ENCODE data around the gene ARPC2. TPM values are rescaled to one million over a fixed set of nuclear protein-coding genes. Genes with fewer than 3 reads are reported as not detected.

The ARPC2 gene
- total and polyA plus RNA-seq, 10 donors: 262 to 554 (median 374) TPM

GRCh38 chr2:218194880-218195279 lies 22.1 kb upstream of the ARPC2 start:
- TF ChIP-seq, protein P1, sequence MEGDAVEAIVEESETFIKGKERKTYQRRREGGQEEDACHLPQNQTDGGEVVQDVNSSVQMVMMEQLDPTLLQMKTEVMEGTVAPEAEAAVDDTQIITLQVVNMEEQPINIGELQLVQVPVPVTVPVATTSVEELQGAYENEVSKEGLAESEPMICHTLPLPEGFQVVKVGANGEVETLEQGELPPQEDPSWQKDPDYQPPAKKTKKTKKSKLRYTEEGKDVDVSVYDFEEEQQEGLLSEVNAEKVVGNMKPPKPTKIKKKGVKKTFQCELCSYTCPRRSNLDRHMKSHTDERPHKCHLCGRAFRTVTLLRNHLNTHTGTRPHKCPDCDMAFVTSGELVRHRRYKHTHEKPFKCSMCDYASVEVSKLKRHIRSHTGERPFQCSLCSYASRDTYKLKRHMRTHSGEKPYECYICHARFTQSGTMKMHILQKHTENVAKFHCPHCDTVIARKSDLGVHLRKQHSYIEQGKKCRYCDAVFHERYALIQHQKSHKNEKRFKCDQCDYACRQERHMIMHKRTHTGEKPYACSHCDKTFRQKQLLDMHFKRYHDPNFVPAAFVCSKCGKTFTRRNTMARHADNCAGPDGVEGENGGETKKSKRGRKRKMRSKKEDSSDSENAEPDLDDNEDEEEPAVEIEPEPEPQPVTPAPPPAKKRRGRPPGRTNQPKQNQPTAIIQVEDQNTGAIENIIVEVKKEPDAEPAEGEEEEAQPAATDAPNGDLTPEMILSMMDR (IDR thresholded peaks at IDR 0.05 in 8 of 11, conservative IDR thresholded peaks at IDR 0.05 in 3 of 11): no peak
- TF ChIP-seq POLR2AphosphoS5 (IDR thresholded peaks at IDR 0.05): no peak
- no peak for TF ChIP-seq POLR2A (IDR thresholded peaks at IDR 0.05)
- H3K4me3 ChIP-seq: no peak overlapping the region
- WGBS, 5 donors: 82 to 91% (median 87%) methylated on average over 3 of the region's 3 CpGs
- no peak overlapping the region for H3K27ac ChIP-seq
- intact Hi-C loops (cut with DNase I; ENCODE audit: low total_unique reads): no loop called here
- no peaks in the 10 kb centered on the region for H3K9me3 ChIP-seq
- DNase-seq: no peak
- H3K27me3 ChIP-seq (replicated peaks in 1 of 7): no peaks in the 10 kb centered on the region
- no peaks in the 10 kb centered on the region for H3K36me3 ChIP-seq
- H3K4me1 ChIP-seq: peaks cover 0 to 10% (median 0%) of the 10 kb centered on the region in 6 donors

GRCh38 chr2:218196974-218197373 lies 20.0 kb upstream of the ARPC2 start:
- Histone ChIP-seq H3K27ac (no peak overlapping the region), H3K9me3 (no peaks in the 10 kb centered on the region), H3K4me3 (no peak overlapping the region), H3K4me1 (peaks cover 0 to 10% (median 0%) of the 10 kb centered on the region in 6 donors), H3K27me3 (replicated peaks in 1 of 7) (no peaks in the 10 kb centered on the region), H3K36me3 (no peaks in the 10 kb centered on the region)
- intact Hi-C loops (cut with DNase I; ENCODE audit: low total_unique reads): no loop called here
- 85 to 95% (median 91%) methylated on average over 4 of the region's 4 CpGs for WGBS, 5 donors
- no peak for TF ChIP-seq POLR2AphosphoS5 (IDR thresholded peaks at IDR 0.05)
- TF ChIP-seq, protein P1 (IDR thresholded peaks at IDR 0.05 in 8 of 11, conservative IDR thresholded peaks at IDR 0.05 in 3 of 11): no peak
- no peak for TF ChIP-seq POLR2A (IDR thresholded peaks at IDR 0.05)
- no peak for DNase-seq

- Histone ChIP-seq H3K9me3 (no peaks in the 10 kb centered on the region), H3K4me3 (no peak overlapping the region), H3K36me3 (no peaks in the 10 kb centered on the region), H3K27ac (no peak overlapping the region), H3K27me3 (replicated peaks in 1 of 7) (no peaks in the 10 kb centered on the region), H3K4me1 (no peaks in the 10 kb centered on the region)
- 70 to 91% (median 82%) methylated on average over 3 of the region's 3 CpGs for WGBS, 5 donors
- TF ChIP-seq POLR2AphosphoS5 (IDR thresholded peaks at IDR 0.05): no peak
- TF ChIP-seq, protein P1 (IDR thresholded peaks at IDR 0.05 in 8 of 11, conservative IDR thresholded peaks at IDR 0.05 in 3 of 11): no peak
- TF ChIP-seq POLR2A (IDR thresholded peaks at IDR 0.05): no peak
- intact Hi-C loops (cut with DNase I; ENCODE audit: low total_unique reads): no loop called here
- no peak for DNase-seq
Measured at GRCh38 chr2:218202266-218202665, 14.7 kb upstream of the ARPC2 start.

DNA sequence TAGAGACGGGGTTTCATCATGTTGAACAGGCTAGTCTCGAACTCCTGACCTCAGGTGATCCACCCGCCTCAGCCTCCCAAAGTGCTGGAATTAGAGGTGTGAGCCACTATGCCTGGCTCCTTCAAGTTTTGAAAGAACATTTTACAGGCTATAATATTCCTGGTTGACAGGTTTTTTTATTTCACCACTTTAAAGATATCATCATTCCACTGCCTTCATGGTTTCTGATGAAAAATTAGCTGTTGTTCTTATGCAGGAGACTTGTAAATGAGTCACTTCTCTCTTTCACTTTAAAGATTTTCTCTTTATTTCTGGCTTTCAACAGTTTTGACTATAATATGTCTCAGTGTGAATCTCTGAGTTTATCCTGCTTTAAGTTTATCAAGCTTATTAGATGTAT lies 7.9 kb upstream of the ARPC2 start:
- Histone ChIP-seq H3K36me3 (no peaks in the 10 kb centered on the region), H3K27ac (no peak overlapping the region), H3K4me1 (no peaks in the 10 kb centered on the region), H3K9me3 (peaks cover 0 to 9% (median 2%) of the 10 kb centered on the region in 8 donors), H3K27me3 (replicated peaks in 1 of 7) (no peaks in the 10 kb centered on the region), H3K4me3 (no peak overlapping the region)
- DNase-seq: no peak
- 92 to 98% (median 97%) methylated on average over 3 of the region's 3 CpGs for WGBS, 5 donors
- intact Hi-C loops (cut with DNase I; ENCODE audit: low total_unique reads): no loop called here
- no peak for TF ChIP-seq POLR2AphosphoS5 (IDR thresholded peaks at IDR 0.05)
- no peak for TF ChIP-seq POLR2A (IDR thresholded peaks at IDR 0.05)
- TF ChIP-seq, protein P1 (IDR thresholded peaks at IDR 0.05 in 8 of 11, conservative IDR thresholded peaks at IDR 0.05 in 3 of 11): no peak
